Kidney epithelial cell (primary cell): Measurements from ENCODE around the gene SLC26A6. TPM values are rescaled to one million over a fixed set of nuclear protein-coding genes. Genes with fewer than 3 reads are reported as not detected.

Experiments used
- DNase-seq: peaks from one replicate; pipeline ENCODE4 v3.0.0-alpha.2; 2010; ENCODE audit warnings: low read depth
- H3K27me3 ChIP-seq: 2 replicates; pipeline ENCODE4 v1.6.0; 2011; ENCODE audit warnings: low read length; ENCODE audit not compliant: control insufficient read depth, insufficient read depth
- H3K36me3 ChIP-seq: 2 replicates; pipeline ENCODE4 v1.5.1; 2011; ENCODE audit warnings: low read length; ENCODE audit not compliant: control insufficient read depth, insufficient read depth
- H3K4me3 ChIP-seq: 2 replicates; pipeline ENCODE4 v1.5.1; 2011; ENCODE audit warnings: low read depth, mild to moderate bottlenecking, control low read depth, low read length
- total RNA-seq: library from RNA; depleted of rRNA; stranded (reverse); fragments of >200 nt; gene quantifications from 2 replicates; pipeline ENCODE4 v1.2.3, GENCODE V29; 2015
- TF ChIP-seq, protein P1 (sequence below): IDR thresholded peaks from 2 replicates; pipeline ENCODE4 v1.5.1; 2011; ENCODE audit warnings: mild to moderate bottlenecking, moderate library complexity, low read length, control low read depth, inconsistent platforms; ENCODE audit not compliant: insufficient read depth, poor library complexity, severe bottlenecking

The SLC26A6 gene
- total RNA-seq, 1 donor from 2014 or later: 32.8 TPM

- H3K4me3 ChIP-seq: no peak overlapping the region
- H3K36me3 ChIP-seq: peaks cover 2% of the 10 kb centered on the region
- no peak for DNase-seq
- TF ChIP-seq, protein P1, sequence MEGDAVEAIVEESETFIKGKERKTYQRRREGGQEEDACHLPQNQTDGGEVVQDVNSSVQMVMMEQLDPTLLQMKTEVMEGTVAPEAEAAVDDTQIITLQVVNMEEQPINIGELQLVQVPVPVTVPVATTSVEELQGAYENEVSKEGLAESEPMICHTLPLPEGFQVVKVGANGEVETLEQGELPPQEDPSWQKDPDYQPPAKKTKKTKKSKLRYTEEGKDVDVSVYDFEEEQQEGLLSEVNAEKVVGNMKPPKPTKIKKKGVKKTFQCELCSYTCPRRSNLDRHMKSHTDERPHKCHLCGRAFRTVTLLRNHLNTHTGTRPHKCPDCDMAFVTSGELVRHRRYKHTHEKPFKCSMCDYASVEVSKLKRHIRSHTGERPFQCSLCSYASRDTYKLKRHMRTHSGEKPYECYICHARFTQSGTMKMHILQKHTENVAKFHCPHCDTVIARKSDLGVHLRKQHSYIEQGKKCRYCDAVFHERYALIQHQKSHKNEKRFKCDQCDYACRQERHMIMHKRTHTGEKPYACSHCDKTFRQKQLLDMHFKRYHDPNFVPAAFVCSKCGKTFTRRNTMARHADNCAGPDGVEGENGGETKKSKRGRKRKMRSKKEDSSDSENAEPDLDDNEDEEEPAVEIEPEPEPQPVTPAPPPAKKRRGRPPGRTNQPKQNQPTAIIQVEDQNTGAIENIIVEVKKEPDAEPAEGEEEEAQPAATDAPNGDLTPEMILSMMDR: no peak
- no peaks in the 10 kb centered on the region for H3K27me3 ChIP-seq
These were observed 39.2 kb upstream of the SLC26A6 start for GRCh38 chr3:48674505-48674904.

- no peak for DNase-seq
- no peaks in the 10 kb centered on the region for H3K36me3 ChIP-seq
- TF ChIP-seq, protein P1: no peak
- H3K27me3 ChIP-seq: no peaks in the 10 kb centered on the region
- H3K4me3 ChIP-seq: no peak overlapping the region
These were observed 37.3 kb upstream of the SLC26A6 start for GRCh38 chr3:48672522-48672921.

DNA sequence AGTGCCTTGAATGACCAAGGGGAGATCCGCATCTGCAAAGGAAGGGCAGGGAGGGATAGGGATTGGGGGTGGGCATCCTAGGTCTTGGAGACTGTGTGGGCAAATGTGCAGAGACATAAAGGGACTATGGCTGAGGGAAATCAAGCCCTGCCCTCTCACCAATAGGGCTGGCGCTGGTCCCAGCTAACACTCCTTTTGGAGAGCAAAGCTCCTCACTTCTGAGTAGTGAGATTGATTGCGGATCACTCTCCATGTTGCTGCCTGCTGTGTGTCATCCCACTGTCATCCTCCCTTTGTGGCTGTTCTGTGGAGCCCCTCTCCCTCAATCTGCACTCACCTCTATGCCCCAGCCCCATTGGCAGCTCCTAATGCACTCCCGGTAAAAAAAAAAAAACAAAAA, 29.7 kb upstream of the SLC26A6 start:
- Histone ChIP-seq H3K27me3 (peaks cover 7% of the 10 kb centered on the region), H3K36me3 (no peaks in the 10 kb centered on the region), H3K4me3 (no peak overlapping the region)
- no peak for DNase-seq
- TF ChIP-seq, protein P1: no peak

DNA sequence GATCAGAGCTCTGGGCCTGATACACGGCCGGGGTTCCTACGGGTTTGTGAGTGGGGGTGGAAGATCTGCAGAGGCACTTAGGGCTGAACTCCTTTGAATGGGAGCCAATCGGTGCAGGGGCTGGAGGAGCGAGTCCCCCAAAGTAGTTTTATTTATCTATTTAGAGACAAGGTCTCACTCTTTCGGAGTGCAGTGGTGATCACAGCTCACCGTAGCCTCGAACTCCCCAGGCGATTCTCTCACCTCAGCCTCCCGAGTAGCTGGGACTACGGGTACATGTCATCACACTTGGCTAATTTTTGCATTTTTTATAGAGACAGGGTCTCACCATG, 29.0 kb upstream of the SLC26A6 start:
- peak overlapping the region; percentile 18 for H3K4me3 ChIP-seq
- TF ChIP-seq, protein P1: no peak
- H3K27me3 ChIP-seq: peaks cover 7% of the 10 kb centered on the region
- H3K36me3 ChIP-seq: no peaks in the 10 kb centered on the region
- DNase-seq: no peak

- Histone ChIP-seq H3K4me3 (peak overlapping the region; percentile 60), H3K27me3 (peaks cover 7% of the 10 kb centered on the region), H3K36me3 (no peaks in the 10 kb centered on the region)
- TF ChIP-seq, protein P1: peak; percentile 91
- DNase-seq: peak; percentile 96
These were observed 28.4 kb upstream of the SLC26A6 start for GRCh38 chr3:48663489-48664312.
